GM12878 (cell line): ENCODE data around the gene TMEM236. TPM values are rescaled to one million over a fixed set of nuclear protein-coding genes. Genes with fewer than 3 reads are reported as not detected.

ENCODE experiments used
- ATAC-seq: fragments of 200-7000 bp; cut with Tn5 transposase; 3 replicates; pipeline ENCODE4 v1.9.1; 2020; ENCODE audit warnings: mild to moderate bottlenecking, moderate library complexity
- BruUV-seq: library from RNA; stranded (reverse); fragments of 400-500 nt; replicated peaks from 2 replicates; lab custom pipeline; 2021; lab: Mats Ljungman, UMichigan
- CTCF ChIA-PET: fragments of 300-600 bp; sonication (Branson Sonifier 250); formaldehyde crosslinking; extraction: SDS; loops from one replicate; lab custom pipeline; 2021; ENCODE audit warnings: inconsistent platforms; lab: Yijun Ruan, JAX
- POLR2A ChIA-PET: fragments of 350-600 bp; formaldehyde crosslinking; extraction: SDS; loops from one replicate; lab custom pipeline; 2021; ENCODE audit warnings: inconsistent platforms; lab: Charles Lee
- RAD21 ChIA-PET: fragments of 300-600 bp; sonication (Branson Sonifier 250); formaldehyde crosslinking; loops from one replicate; lab custom pipeline; 2023; ENCODE audit warnings: antibody characterized with exemption; ENCODE audit not compliant: unreplicated experiment; lab: Charles Lee
- SMC1A ChIA-PET: fragments of 300-600 bp; sonication (Branson Sonifier 250); formaldehyde crosslinking; loops from one replicate; lab custom pipeline; 2023; ENCODE audit not compliant: unreplicated experiment, uncharacterized antibody; lab: Charles Lee
- DNase-seq: peaks from one replicate; pipeline ENCODE4 v3.0.0-alpha.2; 2011; ENCODE audit warnings: low read depth, low spot score
- FAIRE-seq: peaks from 3 replicates; lab custom pipeline; 2011; peaks lifted over from hg19 to GRCh38; lab: Jason Lieb, UNC
- H2AFZ ChIP-seq: 2 replicates; pipeline ENCODE4 v1.6.0; 2011; ENCODE audit warnings: low read depth, low read length, control low read depth; ENCODE audit not compliant: control insufficient read depth
- H3K27ac ChIP-seq: 2 replicates; pipeline ENCODE4 v1.5.1; 2011; ENCODE audit warnings: control low read depth; ENCODE audit not compliant: control insufficient read depth, insufficient read depth
- H3K27me3 ChIP-seq, 2 experiments: replicated peaks in 1 of 2; 2 replicates each; pipeline versions ENCODE4 v1.6.0 to v1.6.1; 2011; ENCODE audit warnings: low read length in 1 of 2; ENCODE audit not compliant: control insufficient read depth in 2 of 2, insufficient read depth in 2 of 2
- H3K36me3 ChIP-seq, 2 experiments: 2 replicates each; pipeline ENCODE4 v1.5.1; 2011; ENCODE audit warnings: low read length in 1 of 2; ENCODE audit not compliant: control insufficient read depth in 2 of 2, insufficient read depth in 2 of 2
- H3K4me1 ChIP-seq: 2 replicates; pipeline ENCODE4 v1.6.1; 2011; ENCODE audit warnings: mild to moderate bottlenecking, low read length, moderate library complexity, mixed read lengths; ENCODE audit not compliant: control insufficient read depth, insufficient read depth
- H3K4me2 ChIP-seq: 2 replicates; pipeline ENCODE4 v1.6.0; 2011; ENCODE audit warnings: control low read depth; ENCODE audit not compliant: control insufficient read depth, insufficient read depth
- H3K4me3 ChIP-seq: fragments of 200-600 bp; sonication (generic); 2 replicates; pipeline ENCODE4 v1.5.1; 2016
- H3K79me2 ChIP-seq: 2 replicates; pipeline ENCODE4 v1.6.0; 2011; ENCODE audit warnings: low read length; ENCODE audit not compliant: control insufficient read depth, insufficient read depth
- H3K9ac ChIP-seq: 2 replicates; pipeline ENCODE4 v1.8.0; 2011; ENCODE audit warnings: low read length, control low read depth, mixed read lengths; ENCODE audit not compliant: control insufficient read depth, insufficient read depth
- H3K9me3 ChIP-seq: replicated peaks from 3 replicates; pipeline ENCODE4 v1.5.1; 2011; ENCODE audit warnings: mild to moderate bottlenecking, low read length; ENCODE audit not compliant: control insufficient read depth, insufficient read depth
- H4K20me1 ChIP-seq: 2 replicates; pipeline ENCODE4 v1.6.0; 2011; ENCODE audit not compliant: control insufficient read depth, insufficient read depth
- CHD2 ChIP-seq: IDR thresholded peaks from 2 replicates; pipeline ENCODE4 v1.6.1; 2011; ENCODE audit warnings: low read depth, low read length, improper control_type of control experiment, borderline replicate concordance
- HDAC6 ChIP-seq: fragments of 200-600 bp; sonication (generic); IDR thresholded peaks from one replicate; pipeline ENCODE4 v1.8.0; 2017; ENCODE audit warnings: antibody characterized with exemption; ENCODE audit not compliant: unreplicated experiment
- MTA2 ChIP-seq: fragments of 450-650 bp; IDR thresholded peaks from 2 replicates; pipeline ENCODE4 v1.6.1; 2016; ENCODE audit warnings: low read depth, mild to moderate bottlenecking, moderate library complexity
- MYC ChIP-seq: IDR thresholded peaks from 2 replicates; pipeline ENCODE4 v1.6.1; 2011; ENCODE audit warnings: mild to moderate bottlenecking, low read length, moderate library complexity, inconsistent platforms; ENCODE audit not compliant: insufficient read depth, insufficient replicate concordance, insufficient read length, severe bottlenecking
- NR2C1 ChIP-seq: fragments of 450-650 bp; IDR thresholded peaks from 2 replicates; pipeline ENCODE4 v1.6.1; 2017; ENCODE audit warnings: antibody characterized with exemption, mild to moderate bottlenecking, moderate library complexity
- NR2C2 ChIP-seq: IDR thresholded peaks from 2 replicates; pipeline ENCODE4 v1.6.1; 2011; ENCODE audit warnings: borderline replicate concordance, low read depth; ENCODE audit not compliant: control insufficient read depth, insufficient read length
- PAX5 ChIP-seq: IDR thresholded peaks from 2 replicates; pipeline ENCODE4 v1.6.1; 2011; ENCODE audit warnings: low read depth, low read length, borderline replicate concordance
- POLR2AphosphoS2 ChIP-seq: IDR thresholded peaks from 2 replicates; pipeline ENCODE4 v1.6.1; 2011; ENCODE audit warnings: low read depth, mild to moderate bottlenecking, low read length, improper control_type of control experiment, moderate library complexity
- POU2F2 ChIP-seq: IDR thresholded peaks from 3 replicates; pipeline ENCODE4 v1.6.1; 2011; ENCODE audit warnings: low read depth, mild to moderate bottlenecking, low read length, borderline replicate concordance
- RCOR1 ChIP-seq: conservative IDR thresholded peaks from 2 replicates; pipeline ENCODE4 v1.6.1; 2012; ENCODE audit warnings: low read depth, low read length, improper control_type of control experiment
- SIN3A ChIP-seq: IDR thresholded peaks from 2 replicates; pipeline ENCODE4 v1.6.1; 2012; ENCODE audit warnings: low read depth, low read length, improper control_type of control experiment
- TBL1XR1 ChIP-seq: IDR thresholded peaks from 2 replicates; pipeline ENCODE4 v1.6.1; 2012; ENCODE audit warnings: low read depth, low read length, improper control_type of control experiment
- ZNF384 ChIP-seq: IDR thresholded peaks from 2 replicates; pipeline ENCODE4 v1.6.1; 2012; ENCODE audit warnings: low read depth, mild to moderate bottlenecking, low read length, improper control_type of control experiment, borderline replicate concordance
- WGBS: methylation state at CpG from one replicate; pipeline ENCODE4 v1.1.6; 2016; ENCODE audit warnings: low lambda C conversion rate; ENCODE audit not compliant: insufficient replicate concordance, insufficient coverage; ENCODE audit errors: missing lambda C conversion rate; 5-methylcytosine and 5-hydroxymethylcytosine counted together
- in situ Hi-C: fragments of 300-500 bp; cut with MboI; formaldehyde crosslinking; loops from 9 replicates; pipeline ENCODE4 v1.14.3; 2018; ENCODE audit warnings: mixed read lengths
- intact Hi-C: fragments of 100-400 bp; cut with micrococcal nuclease; formaldehyde crosslinking; loops from one replicate; pipeline ENCODE4 v1.14.2; 2022; ENCODE audit not compliant: unreplicated experiment
- polyA plus RNA-seq, 11 experiments: library from polyadenylated mRNA; depleted of rRNA in 4 of 11; unstranded in 6 of 11; stranded (reverse) in 5 of 11; fragments of >200 nt; fragmentation: Nextera tagmentation in 4 of 11; fragmentation: Illumina TruSeq in 1 of 11; extraction: Ambion mirVana in 4 of 11; extraction: Trizol in 1 of 11; gene quantifications; 1 replicate in 1 of 11; 2 replicates in 10 of 11; pipeline versions ENCODE4 v1.2.1 to v1.2.3, GENCODE V29; 2011 to 2016; ENCODE audit warnings: inconsistent platforms in 2 of 11, missing spikeins in 2 of 11, low read depth in 1 of 11
- total RNA-seq, 4 experiments: library from RNA; depleted of rRNA in 3 of 4; stranded (reverse); fragments of >200 nt in 3 of 4; fragmentation: Illumina TruSeq in 1 of 4; extraction: Trizol in 1 of 4; gene quantifications; 2 replicates each; pipeline versions ENCODE4 v1.2.1 to v1.2.3, GENCODE V29; 2013 to 2021
- TF ChIP-seq, protein P1 (sequence below): IDR thresholded peaks from 2 replicates; pipeline ENCODE4 v1.6.1; 2011; ENCODE audit warnings: borderline replicate concordance, low read depth, mild to moderate bottlenecking, moderate library complexity, low read length; ENCODE audit not compliant: insufficient read depth, poor library complexity, severe bottlenecking
- TF ChIP-seq, protein P2 (sequence below): IDR thresholded peaks from 2 replicates; pipeline ENCODE4 v1.6.1; 2012; ENCODE audit warnings: low read depth, low read length, improper control_type of control experiment
- TF ChIP-seq, protein P3 (sequence below): fragments of 450-650 bp; IDR thresholded peaks from 2 replicates; pipeline ENCODE4 v1.6.1; 2017; ENCODE audit warnings: mild to moderate bottlenecking, moderate library complexity
- TF ChIP-seq, protein P4 (sequence below): fragments of 450-650 bp; IDR thresholded peaks from 2 replicates; pipeline ENCODE4 v1.6.1; 2017; ENCODE audit warnings: low read depth, mild to moderate bottlenecking, moderate library complexity

TMEM236 gene
- total and polyA plus RNA-seq, 10 of the 15 experiments (the other 5 are each of a cell fraction or from before 2014, with no cell fraction given): 0.03 TPM; not detected in 9

DNA sequence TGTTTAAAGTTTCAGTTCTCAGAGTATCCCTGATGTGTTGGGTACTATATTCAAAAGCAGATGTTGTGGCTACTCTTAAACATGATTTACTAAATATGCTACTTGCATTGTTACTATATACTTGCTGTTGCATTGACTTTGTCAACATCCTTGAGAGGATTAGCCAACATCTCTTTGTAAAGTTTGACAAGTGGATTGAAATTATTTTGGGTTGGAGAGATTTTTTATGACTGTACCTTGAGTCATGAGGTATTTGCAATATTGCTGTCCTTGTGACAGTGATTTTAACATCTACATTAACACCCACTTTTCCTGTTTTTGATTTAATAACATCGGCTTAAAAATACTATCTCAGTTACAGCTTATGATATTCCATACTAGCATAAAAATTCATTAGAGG is 89.0 kb downstream of the TMEM236 start:
- H3K79me2 ChIP-seq: no peaks in the 10 kb centered on the region
- no peak overlapping the region for H3K4me2 ChIP-seq
- peaks cover 0 to under 1% of the 10 kb centered on the region in 2 experiments; a peak in 1 of 4 replicates for H3K27me3 ChIP-seq
- ChIA-PET CTCF (interaction anchor here (0.5 kb wide), 1 partner anchor 8 kb away, joined by 4 read pairs; no protein-coding TSS in a partner anchor), POLR2A (no interaction called here), SMC1A (no interaction called here), RAD21 (no interaction called here)
- H3K27ac ChIP-seq: no peak overlapping the region
- no peak overlapping the region for H3K4me3 ChIP-seq
- in situ Hi-C loops: no loop called here
- DNase-seq (no peak), FAIRE-seq (no peak), ATAC-seq (no peak)
- 40% methylated on average over 1 of the region's 1 CpG for WGBS
- BruUV-seq: no TSS peak
- H3K4me1 ChIP-seq: no peaks in the 10 kb centered on the region
- H3K9me3 ChIP-seq: no peaks in the 10 kb centered on the region
- intact Hi-C loops: no loop called here
- no peak overlapping the region for H3K9ac ChIP-seq
- H2AFZ ChIP-seq: no peak overlapping the region
- H4K20me1 ChIP-seq: no peaks in the 10 kb centered on the region
- no peaks in the 10 kb centered on the region for H3K36me3 ChIP-seq
- TF ChIP-seq, protein P1, sequence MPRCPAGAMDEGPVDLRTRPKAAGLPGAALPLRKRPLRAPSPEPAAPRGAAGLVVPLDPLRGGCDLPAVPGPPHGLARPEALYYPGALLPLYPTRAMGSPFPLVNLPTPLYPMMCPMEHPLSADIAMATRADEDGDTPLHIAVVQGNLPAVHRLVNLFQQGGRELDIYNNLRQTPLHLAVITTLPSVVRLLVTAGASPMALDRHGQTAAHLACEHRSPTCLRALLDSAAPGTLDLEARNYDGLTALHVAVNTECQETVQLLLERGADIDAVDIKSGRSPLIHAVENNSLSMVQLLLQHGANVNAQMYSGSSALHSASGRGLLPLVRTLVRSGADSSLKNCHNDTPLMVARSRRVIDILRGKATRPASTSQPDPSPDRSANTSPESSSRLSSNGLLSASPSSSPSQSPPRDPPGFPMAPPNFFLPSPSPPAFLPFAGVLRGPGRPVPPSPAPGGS: no peak
- TF ChIP-seq, protein P2, sequence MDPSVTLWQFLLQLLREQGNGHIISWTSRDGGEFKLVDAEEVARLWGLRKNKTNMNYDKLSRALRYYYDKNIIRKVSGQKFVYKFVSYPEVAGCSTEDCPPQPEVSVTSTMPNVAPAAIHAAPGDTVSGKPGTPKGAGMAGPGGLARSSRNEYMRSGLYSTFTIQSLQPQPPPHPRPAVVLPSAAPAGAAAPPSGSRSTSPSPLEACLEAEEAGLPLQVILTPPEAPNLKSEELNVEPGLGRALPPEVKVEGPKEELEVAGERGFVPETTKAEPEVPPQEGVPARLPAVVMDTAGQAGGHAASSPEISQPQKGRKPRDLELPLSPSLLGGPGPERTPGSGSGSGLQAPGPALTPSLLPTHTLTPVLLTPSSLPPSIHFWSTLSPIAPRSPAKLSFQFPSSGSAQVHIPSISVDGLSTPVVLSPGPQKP: no peak
- TF ChIP-seq MYC (no peak), NR2C1 (no peak), TBL1XR1 (no peak), HDAC6 (no peak), NR2C2 (no peak), CHD2 (no peak), POLR2AphosphoS2 (no peak), PAX5 (no peak), RCOR1 (no peak), MTA2 (no peak), SIN3A (no peak), ZNF384 (no peak), POU2F2 (no peak)
- TF ChIP-seq, protein P3, sequence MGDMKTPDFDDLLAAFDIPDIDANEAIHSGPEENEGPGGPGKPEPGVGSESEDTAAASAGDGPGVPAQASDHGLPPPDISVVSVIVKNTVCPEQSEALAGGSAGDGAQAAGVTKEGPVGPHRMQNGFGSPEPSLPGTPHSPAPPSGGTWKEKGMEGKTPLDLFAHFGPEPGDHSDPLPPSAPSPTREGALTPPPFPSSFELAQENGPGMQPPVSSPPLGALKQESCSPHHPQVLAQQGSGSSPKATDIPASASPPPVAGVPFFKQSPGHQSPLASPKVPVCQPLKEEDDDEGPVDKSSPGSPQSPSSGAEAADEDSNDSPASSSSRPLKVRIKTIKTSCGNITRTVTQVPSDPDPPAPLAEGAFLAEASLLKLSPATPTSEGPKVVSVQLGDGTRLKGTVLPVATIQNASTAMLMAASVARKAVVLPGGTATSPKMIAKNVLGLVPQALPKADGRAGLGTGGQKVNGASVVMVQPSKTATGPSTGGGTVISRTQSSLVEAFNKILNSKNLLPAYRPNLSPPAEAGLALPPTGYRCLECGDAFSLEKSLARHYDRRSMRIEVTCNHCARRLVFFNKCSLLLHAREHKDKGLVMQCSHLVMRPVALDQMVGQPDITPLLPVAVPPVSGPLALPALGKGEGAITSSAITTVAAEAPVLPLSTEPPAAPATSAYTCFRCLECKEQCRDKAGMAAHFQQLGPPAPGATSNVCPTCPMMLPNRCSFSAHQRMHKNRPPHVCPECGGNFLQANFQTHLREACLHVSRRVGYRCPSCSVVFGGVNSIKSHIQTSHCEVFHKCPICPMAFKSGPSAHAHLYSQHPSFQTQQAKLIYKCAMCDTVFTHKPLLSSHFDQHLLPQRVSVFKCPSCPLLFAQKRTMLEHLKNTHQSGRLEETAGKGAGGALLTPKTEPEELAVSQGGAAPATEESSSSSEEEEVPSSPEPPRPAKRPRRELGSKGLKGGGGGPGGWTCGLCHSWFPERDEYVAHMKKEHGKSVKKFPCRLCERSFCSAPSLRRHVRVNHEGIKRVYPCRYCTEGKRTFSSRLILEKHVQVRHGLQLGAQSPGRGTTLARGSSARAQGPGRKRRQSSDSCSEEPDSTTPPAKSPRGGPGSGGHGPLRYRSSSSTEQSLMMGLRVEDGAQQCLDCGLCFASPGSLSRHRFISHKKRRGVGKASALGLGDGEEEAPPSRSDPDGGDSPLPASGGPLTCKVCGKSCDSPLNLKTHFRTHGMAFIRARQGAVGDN: no peak
- TF ChIP-seq, protein P4, sequence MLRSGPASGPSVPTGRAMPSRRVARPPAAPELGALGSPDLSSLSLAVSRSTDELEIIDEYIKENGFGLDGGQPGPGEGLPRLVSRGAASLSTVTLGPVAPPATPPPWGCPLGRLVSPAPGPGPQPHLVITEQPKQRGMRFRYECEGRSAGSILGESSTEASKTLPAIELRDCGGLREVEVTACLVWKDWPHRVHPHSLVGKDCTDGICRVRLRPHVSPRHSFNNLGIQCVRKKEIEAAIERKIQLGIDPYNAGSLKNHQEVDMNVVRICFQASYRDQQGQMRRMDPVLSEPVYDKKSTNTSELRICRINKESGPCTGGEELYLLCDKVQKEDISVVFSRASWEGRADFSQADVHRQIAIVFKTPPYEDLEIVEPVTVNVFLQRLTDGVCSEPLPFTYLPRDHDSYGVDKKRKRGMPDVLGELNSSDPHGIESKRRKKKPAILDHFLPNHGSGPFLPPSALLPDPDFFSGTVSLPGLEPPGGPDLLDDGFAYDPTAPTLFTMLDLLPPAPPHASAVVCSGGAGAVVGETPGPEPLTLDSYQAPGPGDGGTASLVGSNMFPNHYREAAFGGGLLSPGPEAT: no peak
